Activated CD4-positive, CD25-positive, alpha-beta regulatory T cell treated with anti-CD3 and anti-CD28 coated beads, Interleukin-2, amount 50 U/mL, for 24 hours (primary cell): Measurements from ENCODE around the gene BATF.

Experiments used
- ATAC-seq, 2 donors: fragments of 150-1000 bp; cut with Tn5 transposase; one replicate each; pipeline ENCODE4 v1.10.0; 2021; ENCODE audit warnings: mild to moderate bottlenecking in 1 of 2, moderate library complexity in 1 of 2

Gene BATF

DNA sequence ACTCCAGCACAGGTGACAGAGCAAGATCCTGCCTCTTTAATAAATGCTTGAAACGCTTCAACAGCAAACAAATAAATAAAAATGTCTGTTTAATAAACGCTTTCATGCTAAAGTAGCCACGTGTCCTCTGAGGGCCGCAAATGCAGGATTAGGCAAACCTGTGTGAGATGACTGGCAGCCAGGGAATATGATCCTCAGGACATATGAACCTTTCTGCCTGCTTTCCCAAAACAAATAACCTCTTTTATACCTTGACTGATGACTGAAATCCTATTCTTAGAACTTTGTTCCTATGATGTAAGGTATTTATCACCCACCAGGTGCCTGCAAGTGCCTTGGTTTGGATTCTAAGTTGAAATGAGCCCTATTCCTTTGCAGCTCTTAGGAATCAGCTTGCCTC lies 41.7 kb downstream of the BATF start:
- no peak for ATAC-seq

DNA sequence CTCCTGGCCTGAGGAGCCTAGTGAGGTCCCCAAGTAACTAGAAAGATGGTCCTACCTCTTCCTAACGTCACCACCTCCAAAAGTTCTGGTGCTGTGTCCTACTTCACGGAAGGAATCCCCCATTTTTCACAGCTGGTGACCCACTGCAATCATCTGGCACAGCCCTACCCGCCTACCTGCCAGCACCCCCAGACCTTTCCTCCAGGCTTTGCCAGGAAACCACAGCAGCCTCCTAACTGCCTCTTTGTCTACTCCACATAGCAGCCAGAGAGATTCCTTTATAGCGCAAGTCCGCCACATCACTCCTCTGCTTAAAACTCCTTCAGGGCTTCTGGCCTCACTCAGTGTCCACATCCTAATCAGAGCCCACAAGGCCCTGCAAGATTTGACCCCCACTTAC lies 42.8 kb downstream of the BATF start:
- no peak for ATAC-seq

DNA sequence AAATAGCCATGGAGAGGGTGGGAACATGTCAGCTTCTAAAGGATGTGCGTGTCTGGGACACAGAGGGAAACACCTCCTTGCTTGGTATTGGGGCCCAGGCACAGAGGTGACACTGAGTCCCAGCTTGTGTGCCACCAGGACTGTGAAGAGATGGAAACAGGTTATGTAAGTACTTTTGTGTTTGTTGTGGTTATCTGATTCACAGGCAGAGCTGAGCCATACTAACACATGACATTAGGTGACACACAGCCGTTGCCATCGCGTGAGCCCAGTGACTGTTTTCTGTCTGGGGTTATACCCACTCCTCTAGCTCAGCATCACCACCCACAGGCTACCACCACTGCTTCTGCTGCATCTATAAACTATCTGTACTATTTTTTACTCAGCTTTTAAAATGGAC lies 44.1 kb downstream of the BATF start:
- peak; percentile 74 to 77 for ATAC-seq

DNA sequence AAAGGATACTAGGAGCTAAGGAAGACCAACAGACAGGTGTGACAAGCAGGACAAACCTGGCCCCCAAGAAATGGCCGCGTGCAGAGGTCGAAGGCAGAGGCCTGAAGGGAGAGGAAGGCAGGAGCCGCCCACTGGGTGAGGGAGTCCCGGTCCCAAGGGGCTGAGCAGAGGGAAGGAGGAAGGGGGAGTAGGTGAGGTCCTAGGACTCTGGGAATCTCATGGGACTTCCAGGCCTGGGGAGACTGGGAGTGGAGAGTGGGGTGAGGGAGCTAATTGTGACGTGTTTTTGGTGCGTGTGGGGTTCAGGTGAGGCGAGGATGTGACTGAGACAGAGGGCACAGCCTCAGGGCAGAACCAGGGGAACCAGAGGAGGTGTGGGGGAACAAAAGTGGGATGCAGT lies 44.5 kb downstream of the BATF start:
- no peak for ATAC-seq

DNA sequence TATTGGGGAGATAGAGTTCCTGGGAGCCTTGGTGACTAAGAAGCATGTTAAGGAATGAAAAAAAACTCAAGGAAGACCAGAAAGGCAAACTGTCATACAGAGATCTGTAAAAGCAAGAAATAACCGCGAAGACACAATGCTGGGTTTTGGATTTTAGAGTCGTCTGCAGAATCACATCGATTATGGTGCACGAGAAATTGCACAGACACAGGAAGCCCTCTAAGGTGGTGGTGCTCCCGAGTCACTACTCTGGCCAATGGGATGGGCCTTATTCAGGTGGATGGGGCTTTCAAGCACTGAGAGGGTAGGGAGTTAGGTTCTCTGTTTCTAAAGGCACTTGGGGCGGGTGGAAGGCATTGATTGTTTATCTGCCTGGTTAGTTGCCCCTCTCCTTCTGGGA lies 45.9 kb downstream of the BATF start:
- ATAC-seq = no peak

DNA sequence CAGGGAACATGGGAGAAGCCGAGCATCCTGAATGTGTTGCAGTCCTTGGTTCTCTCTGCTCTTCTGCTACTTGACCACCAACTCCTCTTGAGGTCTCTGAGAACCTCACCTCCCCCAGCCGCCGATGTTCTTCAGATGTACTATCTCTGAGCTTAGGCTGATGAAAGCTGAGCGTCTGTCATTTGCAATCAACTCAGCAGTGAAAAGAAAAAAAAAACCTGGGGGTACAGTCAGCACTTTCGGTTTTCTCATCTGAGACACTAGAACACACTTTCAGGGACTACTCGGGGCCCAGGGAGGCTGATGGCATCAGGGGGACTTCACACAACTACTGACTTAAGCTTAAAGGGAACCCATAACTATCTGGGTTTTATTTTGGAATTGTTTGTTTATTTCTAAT lies 46.5 kb downstream of the BATF start:
- ATAC-seq = peak; percentile 29 to 37

DNA sequence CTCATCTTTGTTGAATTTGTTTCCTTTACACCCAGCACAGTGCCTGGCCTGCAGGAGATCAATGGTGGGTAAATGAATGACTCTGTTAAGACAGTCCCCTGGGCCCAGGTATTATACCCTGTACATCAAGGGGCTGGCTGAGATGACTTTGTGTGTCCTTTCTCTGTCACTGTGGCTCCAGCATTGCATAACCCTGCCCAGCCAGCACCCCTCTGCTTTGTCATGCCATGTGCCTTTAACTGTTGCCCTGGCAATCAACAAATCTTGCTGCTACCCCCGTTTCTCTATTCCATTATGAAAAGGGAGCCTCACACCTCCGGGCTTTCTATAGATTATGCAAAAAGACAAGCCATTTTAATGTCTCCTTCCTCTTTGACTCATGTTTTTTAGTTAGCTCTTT lies 48.5 kb downstream of the BATF start:
- peak; percentile 37 to 44 for ATAC-seq

DNA sequence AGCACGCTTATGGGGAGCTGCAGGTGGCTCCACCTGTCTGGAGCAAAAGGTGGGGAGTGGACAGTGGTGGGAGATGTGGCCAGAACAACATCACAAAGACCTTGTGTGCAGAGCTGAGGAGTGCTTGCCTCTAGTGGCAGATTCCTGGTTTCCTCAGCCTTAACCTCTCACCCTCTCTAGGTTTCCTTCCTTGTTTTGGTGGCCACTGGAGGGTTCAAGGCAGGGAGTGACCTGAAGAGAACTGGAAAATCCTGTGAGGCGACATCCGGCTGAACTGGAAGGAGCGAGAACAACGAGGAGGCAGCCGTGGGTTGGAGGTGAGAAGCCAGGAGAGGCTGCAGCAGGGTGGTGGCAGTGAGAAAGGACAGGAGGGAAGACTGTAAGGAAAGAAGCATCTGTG lies 49.8 kb downstream of the BATF start:
- ATAC-seq = no peak

DNA sequence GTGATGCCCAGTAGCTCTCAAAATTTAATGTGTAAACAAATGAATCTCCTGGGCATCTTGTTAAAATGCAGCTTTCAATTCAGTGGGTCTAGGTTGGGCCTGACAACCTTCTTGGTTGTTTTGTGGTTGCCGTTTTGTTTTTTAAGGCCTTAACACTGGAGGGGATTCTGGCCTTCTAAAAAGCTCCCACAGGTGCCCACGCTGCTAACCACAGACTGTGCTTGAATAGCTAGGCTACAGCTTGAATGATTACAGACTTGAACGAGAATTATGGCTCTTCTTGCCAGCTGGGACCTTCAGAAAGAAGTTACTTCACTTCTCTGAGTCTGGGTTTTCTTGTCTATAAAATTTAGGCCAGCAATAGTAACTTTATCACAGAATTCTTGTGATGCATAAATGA lies 54.8 kb downstream of the BATF start:
- ATAC-seq = no peak

DNA sequence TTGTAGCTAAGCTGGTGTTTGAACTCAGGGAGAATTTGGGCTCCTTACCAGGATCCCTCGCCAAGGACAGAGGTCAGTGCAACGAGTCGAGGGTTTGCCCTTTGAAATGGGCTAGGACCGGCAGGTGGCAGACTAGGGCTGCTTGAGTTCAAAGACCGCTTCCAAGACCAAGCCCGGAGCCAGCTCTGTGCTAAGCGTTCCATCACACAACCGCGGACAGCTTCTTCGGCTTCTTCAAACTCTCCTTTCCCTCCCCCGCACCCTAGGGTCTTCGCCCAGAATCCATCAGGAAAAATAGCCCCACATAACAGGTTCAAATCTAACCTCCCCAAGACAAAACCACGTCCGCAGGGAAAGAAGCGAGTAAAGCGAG lies 55.4 kb downstream of the BATF start:
- peak; percentile 85 to 88 for ATAC-seq

DNA sequence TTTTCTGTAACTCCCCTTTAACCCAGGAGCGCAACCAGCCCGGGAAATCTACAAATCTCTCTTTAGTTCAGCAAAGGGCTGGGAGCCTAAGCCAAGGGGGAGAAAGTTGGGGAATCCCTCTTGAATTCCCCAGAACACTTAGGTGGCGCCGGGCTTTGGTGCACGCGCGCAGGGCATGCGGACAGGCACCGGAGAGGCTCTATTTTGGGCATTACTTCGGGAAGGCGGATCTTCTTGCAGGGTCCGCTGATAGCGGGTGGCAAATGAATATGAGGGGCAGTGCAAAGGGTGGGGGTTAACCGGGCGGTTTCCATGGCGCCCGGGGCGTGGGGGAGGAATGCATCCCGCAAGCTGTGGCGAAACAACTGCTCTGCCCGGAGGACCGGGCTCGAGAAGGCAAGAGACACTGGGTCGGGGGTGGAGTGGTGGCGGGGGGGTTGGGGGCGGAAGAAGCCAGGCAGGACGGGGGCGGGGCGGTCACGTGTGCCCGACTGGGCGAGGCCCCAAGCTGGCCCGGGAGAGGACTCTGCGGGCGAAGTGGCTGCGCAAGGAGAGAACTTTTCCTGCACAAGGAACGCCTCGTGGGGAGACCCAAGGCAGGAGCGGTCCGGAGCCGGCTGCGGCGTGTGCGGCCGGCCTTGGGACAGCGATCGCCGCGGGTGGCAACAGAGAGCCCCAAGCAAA lies 56.0 kb downstream of the BATF start, which contains the start of gene FLVCR2:
FLVCR2 (plus strand) TSS at position 519 of the 684 bp plus-strand sequence. CDS start 353 bp downstream, outside the sequence.
- ATAC-seq = peak; percentile 69 to 71

DNA sequence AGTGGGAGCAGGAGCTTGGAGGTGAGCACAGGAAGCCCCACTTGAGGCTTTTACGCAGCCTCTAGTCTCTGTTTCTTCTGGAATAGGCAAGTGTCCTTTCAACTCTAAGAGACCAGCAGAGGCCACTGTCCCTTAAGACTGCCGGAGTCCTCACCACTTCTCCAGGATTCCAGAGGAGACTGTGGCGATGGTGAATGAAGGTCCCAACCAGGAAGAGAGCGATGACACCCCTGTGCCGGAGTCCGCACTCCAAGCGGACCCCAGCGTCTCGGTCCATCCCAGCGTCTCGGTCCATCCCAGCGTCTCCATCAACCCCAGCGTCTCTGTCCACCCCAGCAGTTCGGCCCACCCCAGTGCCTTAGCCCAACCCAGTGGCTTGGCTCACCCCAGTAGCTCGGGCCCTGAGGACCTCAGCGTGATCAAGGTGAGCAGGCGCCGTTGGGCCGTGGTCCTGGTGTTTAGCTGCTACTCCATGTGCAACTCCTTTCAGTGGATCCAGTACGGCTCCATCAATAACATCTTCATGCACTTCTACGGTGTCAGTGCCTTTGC lies 56.6 kb downstream of the BATF start:
- peak; percentile 4 to 19 for ATAC-seq

DNA sequence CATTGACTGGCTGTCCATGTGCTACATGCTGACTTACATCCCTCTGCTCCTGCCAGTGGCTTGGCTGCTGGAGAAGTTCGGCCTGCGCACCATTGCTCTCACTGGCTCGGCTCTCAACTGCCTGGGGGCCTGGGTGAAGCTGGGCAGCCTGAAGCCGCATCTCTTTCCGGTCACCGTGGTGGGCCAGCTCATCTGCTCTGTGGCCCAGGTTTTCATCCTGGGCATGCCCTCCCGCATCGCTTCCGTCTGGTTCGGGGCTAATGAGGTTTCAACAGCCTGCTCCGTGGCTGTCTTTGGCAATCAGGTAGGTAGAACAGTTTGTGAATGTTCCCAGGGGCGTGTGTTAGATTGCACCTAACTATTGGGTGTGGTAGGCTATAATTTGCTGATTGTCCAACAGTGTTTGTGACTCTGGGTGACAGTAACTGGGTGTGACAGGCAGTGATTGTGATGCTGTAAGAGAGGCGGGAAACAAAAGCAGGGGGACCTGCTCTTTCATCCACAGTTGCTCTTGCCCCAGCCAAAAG lies 57.1 kb downstream of the BATF start:
- ATAC-seq = no peak

DNA sequence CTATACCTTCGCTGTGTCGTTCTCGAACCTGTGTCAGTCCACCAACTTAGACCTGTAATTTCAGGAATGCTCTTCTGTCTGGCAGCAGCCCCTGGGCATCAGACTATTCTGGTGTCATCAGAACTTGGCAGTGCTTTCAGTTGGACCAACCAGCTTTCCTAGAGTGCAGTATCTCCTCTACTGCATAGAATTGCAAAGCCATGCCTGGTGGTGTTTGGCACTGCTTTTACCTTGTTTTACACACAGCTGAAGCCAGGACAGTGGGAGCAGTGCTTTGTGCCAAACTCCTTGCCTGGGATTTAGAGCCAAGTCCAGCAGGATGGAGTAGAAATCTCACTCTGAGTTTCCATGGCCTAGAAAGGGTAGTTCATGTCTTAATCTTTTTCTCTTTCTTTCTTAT lies 57.6 kb downstream of the BATF start:
- no peak for ATAC-seq

DNA sequence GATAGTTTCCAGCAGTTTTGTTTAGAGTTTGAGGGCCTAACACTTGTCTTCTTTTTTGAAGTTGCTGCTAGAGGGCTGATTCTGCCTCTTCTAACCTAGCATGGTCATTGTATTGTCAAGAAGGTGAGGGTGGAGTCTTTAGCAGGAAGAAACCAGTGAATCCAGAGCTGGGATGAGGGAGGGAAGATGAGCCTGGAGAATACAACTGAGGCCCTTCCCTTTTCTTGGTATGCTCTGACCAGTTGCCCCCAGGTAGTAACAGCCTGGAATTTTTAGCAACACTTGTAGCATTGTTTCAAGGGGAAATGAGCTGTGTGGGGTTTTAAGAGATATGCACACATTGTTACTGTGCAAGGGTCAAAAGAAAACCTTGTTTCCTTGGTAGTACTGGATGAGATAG lies 65.1 kb downstream of the BATF start:
- ATAC-seq = no peak

DNA sequence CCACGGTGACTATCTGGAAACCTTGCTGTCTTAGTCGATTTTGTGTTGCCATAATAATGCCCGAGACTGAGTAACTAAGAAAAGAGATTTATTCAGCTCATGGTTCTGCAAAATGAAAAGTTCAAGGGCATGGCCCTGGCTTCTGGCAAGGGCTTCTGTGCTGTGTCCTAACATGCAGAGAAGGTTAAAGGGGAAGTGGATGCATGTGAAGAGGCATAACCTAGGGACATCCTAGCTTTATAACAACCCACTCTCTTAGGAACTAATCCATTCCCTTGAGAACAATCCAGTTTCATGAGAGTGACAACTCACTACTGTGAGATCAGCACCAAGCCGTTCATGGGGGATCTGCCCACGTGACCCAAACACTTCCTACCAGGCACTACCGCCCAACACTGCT lies 67.7 kb downstream of the BATF start:
- ATAC-seq = no peak

DNA sequence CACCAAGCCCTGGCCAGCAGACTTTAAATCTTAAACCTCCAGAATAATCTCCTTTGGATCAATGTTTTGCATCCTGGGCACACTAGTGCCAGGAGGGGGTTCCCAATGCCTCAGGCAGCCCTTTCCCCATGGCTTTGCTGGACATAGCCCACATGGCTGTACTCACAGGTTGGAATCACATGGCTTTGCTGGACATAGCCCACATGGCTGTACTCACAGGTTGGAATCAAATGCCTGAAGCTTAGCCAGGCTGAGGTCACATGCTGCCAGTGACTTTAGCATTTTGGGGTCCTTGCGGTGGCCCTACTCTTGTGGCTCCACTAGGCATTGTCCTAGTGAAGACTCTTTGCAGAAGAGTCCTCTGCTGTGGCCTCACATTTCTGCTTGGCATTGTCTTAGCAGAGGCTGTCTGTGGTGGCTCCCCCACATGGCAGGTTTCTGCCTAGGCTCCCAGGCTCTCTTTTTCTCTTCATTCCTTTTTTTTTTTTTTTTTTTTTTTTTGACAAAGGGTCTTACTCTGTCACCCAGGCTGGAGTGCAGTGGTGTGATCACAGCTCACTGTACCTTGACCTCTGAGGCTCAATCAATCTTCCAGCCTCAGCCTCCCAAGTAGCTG lies 69.2 kb downstream of the BATF start:
- no peak for ATAC-seq

DNA sequence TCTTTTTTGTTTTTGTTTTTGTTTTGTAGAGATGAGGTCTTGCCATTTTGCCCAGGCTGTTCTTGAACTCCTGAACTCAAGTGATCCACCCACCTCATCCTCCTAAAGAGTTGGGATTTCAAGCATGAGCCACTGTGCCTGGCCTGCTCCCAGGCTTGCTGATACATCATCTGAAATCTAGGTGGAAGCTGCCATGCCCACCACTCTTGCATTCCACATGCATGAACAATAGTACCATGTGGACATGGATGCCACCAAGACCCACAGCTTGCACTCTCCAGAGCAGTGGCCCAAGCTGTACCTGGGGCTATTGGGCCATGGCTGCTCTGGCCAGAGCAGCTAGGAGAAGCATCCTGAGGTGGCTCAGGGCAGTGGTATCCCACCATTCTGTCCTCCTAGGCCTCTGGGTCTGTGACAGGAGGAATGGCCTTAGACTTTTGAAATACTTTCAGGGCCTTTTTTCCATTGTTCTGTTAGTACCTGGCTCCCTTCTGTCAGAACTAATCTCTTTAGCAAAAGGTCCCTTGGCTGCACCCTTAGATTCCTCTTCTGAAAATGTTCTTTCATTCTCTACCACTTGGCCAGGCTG lies 69.8 kb downstream of the BATF start:
- no peak for ATAC-seq

DNA sequence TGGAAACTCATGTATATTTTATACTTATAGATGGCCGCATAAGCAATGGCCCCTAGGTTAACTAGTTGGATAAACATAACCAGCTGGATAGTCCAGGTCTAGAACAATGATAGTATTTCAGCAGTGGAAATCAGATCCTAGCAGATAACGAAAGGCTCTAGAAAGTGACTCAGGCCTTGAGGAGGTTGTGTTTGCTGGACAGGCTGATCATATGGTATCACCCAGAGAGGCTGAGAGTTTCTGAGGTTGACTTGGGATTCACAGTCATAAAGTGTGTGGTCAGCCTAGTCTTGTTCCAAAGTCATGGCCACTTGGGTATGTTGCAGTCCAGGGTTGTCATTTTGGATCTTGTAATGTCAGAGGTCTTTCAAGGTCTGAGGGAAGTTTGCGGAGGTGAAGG lies 73.0 kb downstream of the BATF start:
- ATAC-seq = no peak
